ENCODE measurements around the gene KLHL18. TPM values are rescaled to one million over a fixed set of nuclear protein-coding genes. Genes with fewer than 3 reads are reported as not detected.
A peak's percentile ranks its signal among the peaks of the same experiment; 100 is the strongest.

The KLHL18 gene
- polyA plus RNA-seq, 1 donor from 2014 or later, result 17.4 TPM

- Mint-ChIP-seq H3K4me3 (no peak overlapping the region), H3K36me3 (no peaks in the 10 kb centered on the region), H3K27ac (no peak overlapping the region), H3K9me3 (no peaks in the 10 kb centered on the region), H3K4me1 (peaks cover 18 to 19% (median 19%) of the 10 kb centered on the region in 3 donors), H3K27me3 (no peaks in the 10 kb centered on the region)
Observed at GRCh38 chr3:47376393-47376792, 93.6 kb downstream of the KLHL18 start.

DNA sequence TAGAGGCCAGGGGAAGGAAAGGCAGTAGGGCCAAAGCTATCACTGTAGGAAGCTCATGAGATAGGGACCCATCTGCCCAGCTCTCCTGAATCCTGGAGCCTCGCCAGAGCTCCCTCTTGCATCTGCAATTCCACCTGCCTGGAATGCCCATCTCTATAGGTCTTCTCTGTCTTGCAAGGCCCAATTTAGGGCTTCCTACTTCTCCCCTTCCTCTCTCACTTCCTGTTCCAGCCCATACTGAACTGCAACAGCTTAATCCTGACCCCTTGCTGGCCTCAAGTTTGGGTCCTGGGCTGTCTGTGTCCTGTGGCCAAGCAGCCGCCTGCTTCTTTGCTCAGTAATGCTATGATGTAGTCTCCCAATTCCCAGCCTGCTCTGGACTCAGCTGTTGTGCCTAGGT, 94.4 kb downstream of the KLHL18 start:
- Mint-ChIP-seq H3K4me1 (peaks cover 22 to 25% (median 24%) of the 10 kb centered on the region in 3 donors), H3K27me3 (no peaks in the 10 kb centered on the region), H3K36me3 (no peaks in the 10 kb centered on the region)

GRCh38 chr3:47378869-47379268, 96.1 kb downstream of the KLHL18 start:
- Mint-ChIP-seq H3K9me3 (no peaks in the 10 kb centered on the region), H3K4me1 (peaks cover 33 to 35% (median 34%) of the 10 kb centered on the region in 3 donors), H3K36me3 (peaks cover 2% of the 10 kb centered on the region), H3K27ac (peak overlapping the region in 1 of 3 donors; percentile 39), H3K4me3 (peak overlapping the region in 1 of 4 donors; percentile 25), H3K27me3 (no peaks in the 10 kb centered on the region)

More for the DNA sequence above, 94.4 kb downstream of the KLHL18 start:
- Mint-ChIP-seq H3K4me3 (peak overlapping the region in 2 of 4 donors; percentile 65 to 70), H3K9me3 (no peaks in the 10 kb centered on the region), H3K27ac (peak overlapping the region in 1 of 3 donors; percentile 50)

DNA sequence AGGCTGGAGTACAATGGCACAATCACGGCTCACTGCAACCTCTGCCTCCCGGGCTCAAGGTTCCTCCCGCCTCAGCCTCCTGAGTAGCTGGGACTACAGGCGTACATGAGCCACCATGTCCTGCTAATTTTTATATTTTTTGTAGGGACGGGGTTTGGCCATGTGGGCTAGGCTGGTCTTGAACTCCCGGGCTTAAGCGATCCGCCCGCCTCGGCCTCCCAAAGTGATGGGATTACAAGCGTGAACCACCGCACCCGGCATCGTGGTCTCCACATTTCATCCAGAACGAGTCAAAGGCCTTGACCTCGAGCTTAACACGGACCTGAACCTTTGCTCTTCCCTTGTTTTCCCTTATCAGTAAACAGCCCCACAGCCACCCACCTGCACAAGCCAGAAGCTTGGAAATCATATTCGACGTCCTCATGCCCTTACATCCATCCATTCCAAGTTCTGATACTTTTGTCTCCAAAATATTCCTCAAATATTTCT, 96.7 kb downstream of the KLHL18 start:
- Mint-ChIP-seq H3K9me3 (no peaks in the 10 kb centered on the region), H3K27ac (peak overlapping the region in 2 of 3 donors; percentile 92 to 98), H3K36me3 (peaks cover 2% of the 10 kb centered on the region), H3K4me3 (peak overlapping the region; percentile 97 to 100 (median 98)), H3K27me3 (no peaks in the 10 kb centered on the region), H3K4me1 (peaks cover 34 to 37% (median 35%) of the 10 kb centered on the region in 3 donors)

DNA sequence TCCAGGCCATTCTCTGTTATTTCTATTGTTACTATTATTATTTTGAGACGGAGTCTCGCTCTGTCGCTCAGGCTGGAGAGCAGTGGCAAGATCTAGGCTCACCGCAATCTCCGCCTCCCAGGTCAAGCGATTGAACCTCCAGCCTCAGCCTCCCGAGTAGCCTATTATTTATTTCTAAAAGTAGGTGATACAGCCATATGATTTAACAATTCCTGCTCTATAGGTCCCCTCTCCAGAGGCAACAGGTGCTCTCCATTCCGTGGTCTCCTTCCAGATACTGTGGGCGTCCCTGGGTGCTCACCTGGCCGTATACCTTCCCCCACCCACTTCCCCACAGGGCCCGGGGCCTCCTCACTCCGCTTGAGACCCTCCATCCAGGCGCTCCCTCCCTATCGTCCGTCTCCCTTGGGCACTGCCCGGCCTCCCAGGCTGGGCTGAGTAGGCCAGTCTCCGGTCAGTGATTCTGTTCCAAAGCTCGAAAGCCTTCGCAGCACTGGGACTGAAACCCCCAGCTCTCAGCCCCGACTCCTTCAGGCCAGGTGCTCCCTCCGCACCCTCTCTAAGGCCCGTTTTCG, 97.4 kb downstream of the KLHL18 start:
- H3K27ac Mint-ChIP-seq, result peak overlapping the region; percentile 92 to 99 (median 98)
- peaks cover 2% of the 10 kb centered on the region for H3K36me3 Mint-ChIP-seq
- peaks cover 34 to 38% (median 37%) of the 10 kb centered on the region in 3 donors for H3K4me1 Mint-ChIP-seq
- H3K9me3 Mint-ChIP-seq, result no peaks in the 10 kb centered on the region
- peak overlapping the region; percentile 97 to 100 (median 98) for H3K4me3 Mint-ChIP-seq
- H3K27me3 Mint-ChIP-seq, result no peaks in the 10 kb centered on the region

DNA sequence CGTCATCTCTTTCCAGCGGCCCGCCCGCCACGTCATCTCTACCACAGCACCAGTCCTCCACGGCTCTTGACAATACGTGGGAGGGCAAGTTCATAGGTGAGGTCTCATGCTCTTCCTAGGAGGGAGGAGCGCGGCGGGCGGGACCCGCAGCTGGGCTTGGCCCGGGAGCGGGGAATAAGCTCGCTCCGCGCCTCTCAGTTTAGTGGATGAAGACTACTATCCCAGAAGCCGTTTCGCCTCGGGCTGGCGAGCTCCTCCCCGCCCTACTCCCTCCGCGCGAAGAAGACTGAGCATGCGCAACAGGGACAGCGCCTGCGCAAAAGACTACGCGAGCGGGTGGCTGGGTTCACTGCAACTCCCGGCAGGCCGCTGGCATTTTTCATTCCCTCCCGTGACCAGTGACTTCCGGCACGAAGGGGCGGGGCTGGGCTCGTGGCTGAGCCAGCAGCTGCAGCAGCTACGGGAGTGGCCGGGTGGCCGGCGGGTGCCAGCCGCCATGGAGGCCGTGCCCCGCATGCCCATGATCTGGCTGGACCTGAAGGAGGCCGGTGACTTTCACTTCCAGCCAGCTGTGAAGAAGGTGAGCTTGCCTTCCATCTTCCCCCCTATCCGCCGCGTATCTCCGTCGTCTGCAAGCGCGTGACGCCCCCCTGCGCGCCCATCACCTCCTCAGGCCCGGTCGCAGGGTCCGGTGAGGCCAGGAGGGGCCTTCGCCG, 98.0 kb downstream of the KLHL18 start, which contains the start of gene PTPN23:
Gene PTPN23, plus strand, starts transcription at position 421 of the 716 bp plus-strand sequence. Its CDS starts 76 bp downstream, at position 497.
- peaks cover 2% of the 10 kb centered on the region for H3K36me3 Mint-ChIP-seq
- peaks cover 38 to 40% (median 39%) of the 10 kb centered on the region in 3 donors for H3K4me1 Mint-ChIP-seq
- H3K4me3 Mint-ChIP-seq, result peak within 1 kb of the TSS; percentile 97 to 100 (median 98)

DNA sequence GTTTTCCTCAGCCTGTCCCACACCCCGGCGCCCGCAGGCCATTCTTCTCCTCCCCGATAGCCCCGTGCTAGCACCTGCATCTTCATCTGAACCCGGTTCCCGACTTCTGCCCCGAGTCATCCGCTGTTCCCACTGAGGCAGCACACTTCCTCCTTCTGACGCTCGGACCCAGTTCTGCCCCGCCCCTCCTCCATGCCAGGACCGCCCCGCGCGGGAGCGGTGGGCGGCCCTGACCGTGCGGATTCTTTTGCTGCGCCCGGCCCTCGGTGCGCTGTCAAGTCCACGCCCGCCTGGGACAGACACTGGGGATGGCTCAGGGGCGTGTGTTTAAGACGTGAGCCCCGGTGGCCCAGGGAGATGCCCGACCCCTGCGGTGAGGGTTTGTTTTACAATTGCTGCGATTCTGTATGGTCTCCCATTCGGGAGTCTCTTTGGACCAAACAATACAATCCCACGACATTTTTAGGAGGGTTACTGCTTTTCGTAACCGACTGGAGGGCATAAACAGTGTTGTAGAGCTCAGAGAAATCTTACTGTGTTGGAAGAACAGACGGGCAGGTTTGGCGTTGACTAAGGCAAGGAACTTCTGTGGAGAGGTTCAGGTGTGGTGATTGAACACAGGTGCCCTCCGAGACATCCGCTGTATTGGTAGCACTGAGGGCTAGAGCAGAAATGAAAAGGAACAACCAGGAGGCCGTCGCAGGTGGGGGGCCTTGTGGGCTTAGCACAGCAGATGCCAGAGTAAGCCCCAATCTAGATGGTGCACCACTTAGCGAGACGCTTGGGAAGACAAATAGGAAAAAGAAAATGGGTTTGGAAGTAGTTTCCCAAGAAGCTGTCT, 98.8 kb downstream of the KLHL18 start:
- Mint-ChIP-seq H3K36me3 (peaks cover 2% of the 10 kb centered on the region), H3K4me3 (peak overlapping the region; percentile 97 to 100 (median 98)), H3K9me3 (no peaks in the 10 kb centered on the region), H3K4me1 (peaks cover 39 to 42% (median 42%) of the 10 kb centered on the region in 3 donors), H3K27ac (peak overlapping the region; percentile 92 to 99 (median 98)), H3K27me3 (no peaks in the 10 kb centered on the region)

More for the DNA sequence above, 98.0 kb downstream of the KLHL18 start, which contains the start of gene PTPN23:
- H3K27ac Mint-ChIP-seq, result peak within 1 kb of the TSS; percentile 92 to 99 (median 98)
- no peaks in the 10 kb centered on the region for H3K27me3 Mint-ChIP-seq
- H3K9me3 Mint-ChIP-seq, result no peaks in the 10 kb centered on the region

DNA sequence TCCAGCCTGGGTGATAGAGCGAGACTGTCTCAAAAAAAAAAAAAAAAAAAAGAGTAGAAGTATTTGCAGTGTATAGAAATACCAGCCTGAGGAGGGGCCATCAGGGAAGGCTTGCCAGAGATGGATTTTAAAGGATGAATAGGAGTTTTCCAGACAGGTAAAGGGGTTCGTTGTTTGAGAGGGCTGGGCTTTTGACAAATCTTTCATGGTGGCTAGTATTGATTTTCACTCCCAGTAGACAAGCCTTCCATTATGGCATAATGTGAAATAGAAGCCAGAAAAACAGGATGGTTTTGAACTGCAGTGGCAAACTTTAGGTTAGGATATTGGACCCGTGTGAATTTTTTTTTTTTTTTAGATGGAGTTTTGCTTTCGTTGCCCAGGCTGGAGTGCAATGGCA, 101.7 kb downstream of the KLHL18 start:
- no peaks in the 10 kb centered on the region for H3K27me3 Mint-ChIP-seq
- no peaks in the 10 kb centered on the region for H3K9me3 Mint-ChIP-seq
- peak overlapping the region in 1 of 4 donors; percentile 80 for H3K4me3 Mint-ChIP-seq
- H3K36me3 Mint-ChIP-seq, result peaks cover 2% of the 10 kb centered on the region
- peaks cover 31 to 47% (median 33%) of the 10 kb centered on the region in 3 donors for H3K4me1 Mint-ChIP-seq
- peak overlapping the region in 1 of 3 donors; percentile 62 for H3K27ac Mint-ChIP-seq

- Mint-ChIP-seq H3K9me3 (no peaks in the 10 kb centered on the region), H3K36me3 (peaks cover 2% of the 10 kb centered on the region), H3K27me3 (no peaks in the 10 kb centered on the region), H3K27ac (peak overlapping the region in 1 of 3 donors; percentile 48), H3K4me1 (peaks cover 28 to 42% (median 28%) of the 10 kb centered on the region in 3 donors), H3K4me3 (peak overlapping the region in 2 of 4 donors; percentile 5 to 80)
Observed at GRCh38 chr3:47385007-47385406, 102.3 kb downstream of the KLHL18 start.

GRCh38 chr3:47385796-47386195, 103.1 kb downstream of the KLHL18 start:
- H3K4me1 Mint-ChIP-seq, result peaks cover 22 to 35% (median 25%) of the 10 kb centered on the region in 3 donors
- no peaks in the 10 kb centered on the region for H3K27me3 Mint-ChIP-seq
- H3K36me3 Mint-ChIP-seq, result peaks cover 4% of the 10 kb centered on the region
- no peaks in the 10 kb centered on the region for H3K9me3 Mint-ChIP-seq
- peak overlapping the region in 3 of 4 donors; percentile 23 to 84 (median 80) for H3K4me3 Mint-ChIP-seq
- peak overlapping the region in 1 of 3 donors; percentile 48 for H3K27ac Mint-ChIP-seq

DNA sequence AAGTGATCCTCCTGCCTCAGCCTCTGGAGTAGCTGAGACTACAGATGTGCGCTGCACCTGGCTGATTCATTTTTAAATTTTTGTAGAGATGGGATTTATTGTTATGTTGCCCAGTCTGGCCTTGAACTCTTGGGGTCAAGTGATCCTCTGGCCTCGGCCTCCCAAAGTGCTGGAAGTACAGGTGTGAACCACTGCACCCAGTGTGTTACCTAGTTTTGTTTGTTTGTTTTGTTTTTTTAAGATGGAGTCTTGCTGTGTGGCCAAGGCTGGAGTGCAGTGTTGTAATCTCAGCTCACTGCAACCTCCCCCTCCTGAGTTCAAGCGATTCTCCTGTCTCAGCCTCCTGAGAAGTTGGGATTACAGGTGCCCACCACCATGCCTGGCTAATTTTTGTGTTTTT, 110.2 kb downstream of the KLHL18 start:
- Mint-ChIP-seq H3K4me1 (peaks cover 7 to 19% (median 13%) of the 10 kb centered on the region in 3 donors), H3K27me3 (no peaks in the 10 kb centered on the region), H3K27ac (no peak overlapping the region), H3K9me3 (no peaks in the 10 kb centered on the region), H3K4me3 (no peak overlapping the region), H3K36me3 (peaks cover 4% of the 10 kb centered on the region)

GRCh38 chr3:47394140-47394870, 111.6 kb downstream of the KLHL18 start:
- peaks cover 4% of the 10 kb centered on the region for H3K36me3 Mint-ChIP-seq
- no peaks in the 10 kb centered on the region for H3K9me3 Mint-ChIP-seq
- no peaks in the 10 kb centered on the region for H3K27me3 Mint-ChIP-seq
- no peak overlapping the region for H3K27ac Mint-ChIP-seq
- H3K4me3 Mint-ChIP-seq, result no peak overlapping the region
- H3K4me1 Mint-ChIP-seq, result peaks cover 7 to 19% (median 13%) of the 10 kb centered on the region in 3 donors

GRCh38 chr3:47394881-47395280, 112.1 kb downstream of the KLHL18 start:
- Mint-ChIP-seq H3K4me3 (no peak overlapping the region), H3K27me3 (no peaks in the 10 kb centered on the region), H3K27ac (peak overlapping the region in 1 of 3 donors; percentile 5), H3K9me3 (no peaks in the 10 kb centered on the region), H3K4me1 (peaks cover 7 to 19% (median 13%) of the 10 kb centered on the region in 3 donors), H3K36me3 (peaks cover 4% of the 10 kb centered on the region)

All from IgD-negative memory B cell (primary cell).